ENCODE data around the gene UBA5. TPM values are rescaled to one million over a fixed set of nuclear protein-coding genes. Genes with fewer than 3 reads are reported as not detected.

Gene UBA5
- total and polyA plus RNA-seq, 9 of the 15 experiments (the other 6 are each of a cell fraction or from before 2014, with no cell fraction given), result 8.1 to 71.1 (median 29.4) TPM

DNA sequence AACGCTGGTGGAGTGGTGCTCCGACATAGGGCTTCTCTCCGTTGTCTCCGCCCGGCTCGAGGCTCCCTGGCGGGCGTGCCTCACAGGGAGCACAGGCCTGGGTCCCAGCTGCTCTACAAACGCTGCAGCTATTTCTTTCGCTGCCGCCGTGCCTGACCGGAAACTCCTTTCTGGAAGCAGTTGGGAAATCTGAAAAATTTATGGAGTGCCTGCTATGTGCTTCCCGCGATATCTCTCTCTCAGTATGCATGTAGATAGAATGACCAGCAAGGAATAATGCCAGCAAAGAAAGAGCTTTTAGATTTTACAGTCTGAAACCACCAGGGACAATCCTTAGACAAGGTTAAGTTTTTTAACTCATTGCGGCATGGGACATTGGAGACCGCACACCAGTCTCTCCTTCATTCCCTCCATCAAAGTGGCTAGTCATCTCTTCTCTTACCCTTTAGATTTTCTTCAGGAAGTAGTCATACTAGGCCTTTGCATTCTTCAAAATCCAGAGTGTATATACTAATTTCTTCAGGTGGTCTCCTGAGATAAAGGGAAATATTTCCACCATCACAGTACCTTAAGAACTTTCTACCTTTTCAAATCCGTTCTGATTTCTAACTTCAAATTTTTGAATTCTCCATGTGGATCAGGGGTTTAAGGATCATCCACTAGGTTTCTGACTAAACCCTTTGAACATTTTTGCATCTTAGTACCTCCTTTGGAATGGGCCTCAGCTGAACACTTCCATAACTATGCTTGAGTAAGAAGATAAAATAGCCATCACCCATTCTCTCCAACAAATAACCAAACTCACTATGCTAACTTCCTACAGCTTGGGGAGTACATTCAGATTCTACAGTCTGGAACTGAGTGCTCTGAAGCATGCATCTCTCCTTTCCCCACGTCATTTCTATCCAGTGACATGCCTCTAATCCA, 63.2 kb downstream of the UBA5 start (continued):
- TF ChIP-seq, protein P1, sequence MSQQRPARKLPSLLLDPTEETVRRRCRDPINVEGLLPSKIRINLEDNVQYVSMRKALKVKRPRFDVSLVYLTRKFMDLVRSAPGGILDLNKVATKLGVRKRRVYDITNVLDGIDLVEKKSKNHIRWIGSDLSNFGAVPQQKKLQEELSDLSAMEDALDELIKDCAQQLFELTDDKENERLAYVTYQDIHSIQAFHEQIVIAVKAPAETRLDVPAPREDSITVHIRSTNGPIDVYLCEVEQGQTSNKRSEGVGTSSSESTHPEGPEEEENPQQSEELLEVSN (IDR thresholded peaks at IDR 0.05; ENCODE audit: borderline replicate concordance in 1 of 2, extremely low read depth in 1 of 2, insufficient read depth in 1 of 2, insufficient read length in 1 of 2, low read depth in 1 of 2, low read length in 1 of 2, poor library complexity in 1 of 2, severe bottlenecking in 1 of 2), result no peak
- TF ChIP-seq MTA3 (IDR thresholded peaks at IDR 0.05; ENCODE audit: borderline replicate concordance) (no peak), ATF7 (IDR thresholded peaks at IDR 0.05) (no peak), CBX8 (IDR thresholded peaks at IDR 0.05; ENCODE audit: borderline replicate concordance, extremely low read depth, low read depth, low read length, poor library complexity, severe bottlenecking) (no peak), CEBPG (CRISPR knock-in tag; IDR thresholded peaks at IDR 0.05) (no peak), CEBPG (tag; conservative IDR thresholded peaks at IDR 0.05 in 1 of 2, IDR thresholded peaks at IDR 0.05 in 1 of 2) (0 out of 4 replicates have a peak, but pooled peaks of 1 of the 2 experiments have one; percentile 16), PHF8 (IDR thresholded peaks at IDR 0.05; ENCODE audit: borderline replicate concordance, low read length) (peak; percentile 50; the same call in 1 of the 2 replicates), ZNF263 (CRISPR knock-in tag; IDR thresholded peaks at IDR 0.05; ENCODE audit: borderline replicate concordance) (peak; percentile 76), TEAD2 (tag; IDR thresholded peaks at IDR 0.05) (no peak), SIX5 (IDR thresholded peaks at IDR 0.05; ENCODE audit: borderline replicate concordance in 1 of 2, insufficient read depth in 1 of 2, low read depth in 1 of 2, low read length in 2 of 2) (no peak), NRF1 (conservative IDR thresholded peaks at IDR 0.05 in 1 of 2, IDR thresholded peaks at IDR 0.05 in 1 of 2) (peak in 1 of 2 experiments; percentile 43; a peak in 3 of 4 replicates)
- TF ChIP-seq, protein P2, sequence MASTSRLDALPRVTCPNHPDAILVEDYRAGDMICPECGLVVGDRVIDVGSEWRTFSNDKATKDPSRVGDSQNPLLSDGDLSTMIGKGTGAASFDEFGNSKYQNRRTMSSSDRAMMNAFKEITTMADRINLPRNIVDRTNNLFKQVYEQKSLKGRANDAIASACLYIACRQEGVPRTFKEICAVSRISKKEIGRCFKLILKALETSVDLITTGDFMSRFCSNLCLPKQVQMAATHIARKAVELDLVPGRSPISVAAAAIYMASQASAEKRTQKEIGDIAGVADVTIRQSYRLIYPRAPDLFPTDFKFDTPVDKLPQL (IDR thresholded peaks at IDR 0.05; ENCODE audit: extremely low read depth, insufficient read length), result no peak
- TF ChIP-seq, protein P3, sequence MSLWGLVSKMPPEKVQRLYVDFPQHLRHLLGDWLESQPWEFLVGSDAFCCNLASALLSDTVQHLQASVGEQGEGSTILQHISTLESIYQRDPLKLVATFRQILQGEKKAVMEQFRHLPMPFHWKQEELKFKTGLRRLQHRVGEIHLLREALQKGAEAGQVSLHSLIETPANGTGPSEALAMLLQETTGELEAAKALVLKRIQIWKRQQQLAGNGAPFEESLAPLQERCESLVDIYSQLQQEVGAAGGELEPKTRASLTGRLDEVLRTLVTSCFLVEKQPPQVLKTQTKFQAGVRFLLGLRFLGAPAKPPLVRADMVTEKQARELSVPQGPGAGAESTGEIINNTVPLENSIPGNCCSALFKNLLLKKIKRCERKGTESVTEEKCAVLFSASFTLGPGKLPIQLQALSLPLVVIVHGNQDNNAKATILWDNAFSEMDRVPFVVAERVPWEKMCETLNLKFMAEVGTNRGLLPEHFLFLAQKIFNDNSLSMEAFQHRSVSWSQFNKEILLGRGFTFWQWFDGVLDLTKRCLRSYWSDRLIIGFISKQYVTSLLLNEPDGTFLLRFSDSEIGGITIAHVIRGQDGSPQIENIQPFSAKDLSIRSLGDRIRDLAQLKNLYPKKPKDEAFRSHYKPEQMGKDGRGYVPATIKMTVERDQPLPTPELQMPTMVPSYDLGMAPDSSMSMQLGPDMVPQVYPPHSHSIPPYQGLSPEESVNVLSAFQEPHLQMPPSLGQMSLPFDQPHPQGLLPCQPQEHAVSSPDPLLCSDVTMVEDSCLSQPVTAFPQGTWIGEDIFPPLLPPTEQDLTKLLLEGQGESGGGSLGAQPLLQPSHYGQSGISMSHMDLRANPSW (CRISPR knock-in tag; IDR thresholded peaks at IDR 0.05), result no peak
- TF ChIP-seq, protein P4, sequence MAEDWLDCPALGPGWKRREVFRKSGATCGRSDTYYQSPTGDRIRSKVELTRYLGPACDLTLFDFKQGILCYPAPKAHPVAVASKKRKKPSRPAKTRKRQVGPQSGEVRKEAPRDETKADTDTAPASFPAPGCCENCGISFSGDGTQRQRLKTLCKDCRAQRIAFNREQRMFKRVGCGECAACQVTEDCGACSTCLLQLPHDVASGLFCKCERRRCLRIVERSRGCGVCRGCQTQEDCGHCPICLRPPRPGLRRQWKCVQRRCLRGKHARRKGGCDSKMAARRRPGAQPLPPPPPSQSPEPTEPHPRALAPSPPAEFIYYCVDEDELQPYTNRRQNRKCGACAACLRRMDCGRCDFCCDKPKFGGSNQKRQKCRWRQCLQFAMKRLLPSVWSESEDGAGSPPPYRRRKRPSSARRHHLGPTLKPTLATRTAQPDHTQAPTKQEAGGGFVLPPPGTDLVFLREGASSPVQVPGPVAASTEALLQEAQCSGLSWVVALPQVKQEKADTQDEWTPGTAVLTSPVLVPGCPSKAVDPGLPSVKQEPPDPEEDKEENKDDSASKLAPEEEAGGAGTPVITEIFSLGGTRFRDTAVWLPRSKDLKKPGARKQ (CRISPR knock-in tag; IDR thresholded peaks at IDR 0.05), result no peak
- TF ChIP-seq, protein P5, sequence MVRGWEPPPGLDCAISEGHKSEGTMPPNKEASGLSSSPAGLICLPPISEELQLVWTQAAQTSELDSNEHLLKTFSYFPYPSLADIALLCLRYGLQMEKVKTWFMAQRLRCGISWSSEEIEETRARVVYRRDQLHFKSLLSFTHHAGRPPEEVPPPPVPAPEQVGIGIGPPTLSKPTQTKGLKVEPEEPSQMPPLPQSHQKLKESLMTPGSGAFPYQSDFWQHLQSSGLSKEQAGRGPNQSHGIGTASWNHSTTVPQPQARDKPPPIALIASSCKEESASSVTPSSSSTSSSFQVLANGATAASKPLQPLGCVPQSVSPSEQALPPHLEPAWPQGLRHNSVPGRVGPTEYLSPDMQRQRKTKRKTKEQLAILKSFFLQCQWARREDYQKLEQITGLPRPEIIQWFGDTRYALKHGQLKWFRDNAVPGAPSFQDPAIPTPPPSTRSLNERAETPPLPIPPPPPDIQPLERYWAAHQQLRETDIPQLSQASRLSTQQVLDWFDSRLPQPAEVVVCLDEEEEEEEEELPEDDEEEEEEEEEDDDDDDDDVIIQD (CRISPR knock-in tag; IDR thresholded peaks at IDR 0.05), result no peak

All from K562 (cell line).